GM06990 (cell line): ENCODE data around the gene SLC16A8.

Experiments
- DNase-seq: peaks from one replicate; pipeline ENCODE4 v3.0.0-alpha.2; 2011; ENCODE audit not compliant: insufficient read length; ENCODE audit errors: extremely low read depth
- H3K27me3 ChIP-seq: replicated peaks from 2 replicates; pipeline ENCODE4 v1.6.0; 2011; ENCODE audit warnings: low read length; ENCODE audit not compliant: control insufficient read depth, insufficient read depth
- H3K36me3 ChIP-seq: 2 replicates; pipeline ENCODE4 v1.5.1; 2011; ENCODE audit warnings: low read length; ENCODE audit not compliant: control insufficient read depth, insufficient read depth
- H3K4me3 ChIP-seq: replicated peaks from 2 replicates; pipeline ENCODE4 v1.5.1; 2011; ENCODE audit warnings: low read depth, mild to moderate bottlenecking, control low read depth, low read length
- TF ChIP-seq, protein P1 (sequence below): IDR thresholded peaks from 2 replicates; pipeline ENCODE4 v1.5.1; 2011; ENCODE audit warnings: low read length, control low read depth, mild to moderate bottlenecking, inconsistent platforms; ENCODE audit not compliant: insufficient read depth, poor library complexity, severe bottlenecking

The SLC16A8 gene

DNA sequence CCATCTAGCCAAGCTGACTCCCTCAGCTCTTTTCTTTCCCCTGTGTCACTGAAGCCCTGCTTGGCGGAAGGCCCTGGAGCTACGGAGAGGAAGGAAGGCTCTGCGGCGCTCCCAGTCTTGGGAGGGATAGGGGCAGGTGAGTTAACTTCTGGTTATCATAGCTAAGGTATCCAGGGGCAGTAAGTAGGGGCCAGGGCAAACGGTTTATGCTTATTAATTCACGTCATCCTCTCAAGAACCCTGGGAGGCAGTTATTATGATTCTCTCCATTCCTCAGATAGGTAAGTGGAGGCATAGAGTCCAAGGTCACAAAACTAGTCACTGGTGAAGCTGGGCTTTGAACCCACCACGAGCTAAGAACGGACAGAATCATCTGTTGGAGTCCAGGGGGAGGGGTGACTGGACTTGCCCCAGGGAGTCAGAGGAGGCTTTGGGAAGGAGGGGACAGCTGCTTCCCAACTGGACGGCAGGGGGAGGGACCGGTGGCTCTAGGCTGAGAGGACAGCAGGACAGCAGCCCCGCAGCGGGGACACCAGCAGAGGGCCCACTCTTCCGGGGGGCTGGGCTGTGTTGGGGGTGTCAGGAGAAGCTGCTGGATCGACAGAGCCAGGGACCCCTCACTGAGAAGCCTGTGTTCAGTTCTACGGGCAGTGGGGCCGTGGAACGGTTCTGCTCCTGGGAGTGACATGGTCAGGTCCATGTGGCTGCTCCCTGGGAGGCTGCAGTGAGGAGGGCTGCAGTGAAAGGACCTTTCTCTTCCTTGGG is 23.0 kb upstream of the SLC16A8 start:
- Histone ChIP-seq H3K27me3 (no peaks in the 10 kb centered on the region), H3K4me3 (no peak overlapping the region), H3K36me3 (peaks cover 1% of the 10 kb centered on the region; the same call in 1 of the 2 replicates)
- TF ChIP-seq, protein P1, sequence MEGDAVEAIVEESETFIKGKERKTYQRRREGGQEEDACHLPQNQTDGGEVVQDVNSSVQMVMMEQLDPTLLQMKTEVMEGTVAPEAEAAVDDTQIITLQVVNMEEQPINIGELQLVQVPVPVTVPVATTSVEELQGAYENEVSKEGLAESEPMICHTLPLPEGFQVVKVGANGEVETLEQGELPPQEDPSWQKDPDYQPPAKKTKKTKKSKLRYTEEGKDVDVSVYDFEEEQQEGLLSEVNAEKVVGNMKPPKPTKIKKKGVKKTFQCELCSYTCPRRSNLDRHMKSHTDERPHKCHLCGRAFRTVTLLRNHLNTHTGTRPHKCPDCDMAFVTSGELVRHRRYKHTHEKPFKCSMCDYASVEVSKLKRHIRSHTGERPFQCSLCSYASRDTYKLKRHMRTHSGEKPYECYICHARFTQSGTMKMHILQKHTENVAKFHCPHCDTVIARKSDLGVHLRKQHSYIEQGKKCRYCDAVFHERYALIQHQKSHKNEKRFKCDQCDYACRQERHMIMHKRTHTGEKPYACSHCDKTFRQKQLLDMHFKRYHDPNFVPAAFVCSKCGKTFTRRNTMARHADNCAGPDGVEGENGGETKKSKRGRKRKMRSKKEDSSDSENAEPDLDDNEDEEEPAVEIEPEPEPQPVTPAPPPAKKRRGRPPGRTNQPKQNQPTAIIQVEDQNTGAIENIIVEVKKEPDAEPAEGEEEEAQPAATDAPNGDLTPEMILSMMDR, result no peak
- DNase-seq, result peak; percentile 1

- Histone ChIP-seq H3K4me3 (no peak overlapping the region), H3K36me3 (no peaks in the 10 kb centered on the region), H3K27me3 (no peaks in the 10 kb centered on the region)
- TF ChIP-seq, protein P1, result peak; percentile 43
- no peak for DNase-seq
These were observed 20.1 kb upstream of the SLC16A8 start for GRCh38 chr22:38104084-38104483.

DNA sequence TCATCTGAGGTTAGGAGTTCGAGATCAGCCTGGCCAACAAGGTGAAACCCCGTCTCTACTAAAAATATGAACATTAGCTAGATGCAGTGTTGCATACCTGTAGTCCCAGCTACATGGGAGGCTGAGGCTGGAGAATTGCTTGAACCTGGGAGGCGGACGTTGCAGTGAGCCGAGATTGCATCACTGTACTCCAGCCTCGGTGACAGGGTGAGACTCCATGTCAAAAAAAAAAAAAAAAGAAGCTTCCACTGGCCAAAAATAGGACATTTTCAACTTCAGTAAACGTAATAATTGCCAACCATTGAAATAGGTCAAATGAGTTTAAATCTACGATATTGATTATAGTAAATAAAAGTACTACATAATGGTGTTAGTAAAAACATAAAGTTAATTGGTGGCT is 19.7 kb upstream of the SLC16A8 start:
- Histone ChIP-seq H3K4me3 (no peak overlapping the region), H3K27me3 (no peaks in the 10 kb centered on the region), H3K36me3 (no peaks in the 10 kb centered on the region)
- no peak for DNase-seq
- TF ChIP-seq, protein P1, result no peak

DNA sequence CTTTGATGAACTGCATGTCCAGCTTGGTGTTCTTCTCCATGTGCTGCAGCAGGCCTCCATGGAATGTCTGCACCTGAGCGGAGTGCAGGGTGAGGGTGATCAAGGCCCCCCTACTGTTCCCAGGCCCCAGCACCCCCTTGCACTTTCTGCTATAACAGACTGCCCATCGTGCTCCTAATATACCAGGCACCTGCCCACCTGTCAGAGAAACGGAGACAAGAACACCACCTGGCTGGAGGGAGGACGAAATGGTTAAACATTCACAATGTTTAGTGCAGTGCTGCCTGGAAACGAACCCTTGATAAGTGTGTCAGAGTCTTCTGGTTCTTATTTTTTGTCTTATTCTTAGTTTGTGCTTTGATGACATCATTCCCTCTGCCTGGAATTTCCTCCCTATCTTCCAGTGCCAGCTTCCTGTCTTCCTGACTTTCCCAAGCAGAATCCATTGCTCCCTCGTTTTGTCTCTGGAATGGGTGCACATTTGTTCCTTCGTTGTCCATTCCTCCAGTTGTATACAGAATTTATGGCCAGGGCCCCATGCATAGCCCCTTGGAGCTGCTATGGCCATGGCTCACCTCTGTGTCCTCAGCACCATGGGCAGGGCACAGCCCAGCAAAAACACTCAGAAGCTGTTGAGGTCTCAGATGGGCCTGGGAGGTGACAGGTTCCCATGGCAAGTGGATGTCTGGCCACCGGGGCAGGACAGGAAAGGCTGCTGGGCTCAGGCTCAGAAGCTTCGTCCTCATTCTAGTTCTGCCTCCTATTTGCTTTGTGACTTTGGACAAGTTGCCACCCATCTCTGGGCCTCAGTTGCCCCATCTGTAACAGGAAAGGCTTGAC is 14.6 kb upstream of the SLC16A8 start:
- H3K27me3 ChIP-seq, result no peaks in the 10 kb centered on the region
- H3K4me3 ChIP-seq, result no peak overlapping the region
- TF ChIP-seq, protein P1, result no peak
- no peaks in the 10 kb centered on the region for H3K36me3 ChIP-seq
- DNase-seq, result no peak

- Histone ChIP-seq H3K4me3 (no peak overlapping the region), H3K27me3 (no peaks in the 10 kb centered on the region), H3K36me3 (no peaks in the 10 kb centered on the region)
- no peak for DNase-seq
- TF ChIP-seq, protein P1, result no peak
These were observed 13.8 kb upstream of the SLC16A8 start for GRCh38 chr22:38097557-38098409.
